CD14-positive monocyte (primary cell): Measurements from ENCODE around the gene CCT2. TPM values are rescaled to one million over a fixed set of nuclear protein-coding genes. Genes with fewer than 3 reads are reported as not detected.

Source experiments
- DNase-seq, 3 donors: peaks; one replicate each; pipeline ENCODE4 v3.0.0-alpha.2; 2011 to 2022
- H2AFZ ChIP-seq: 2 replicates; pipeline ENCODE4 v1.6.0; 2012; ENCODE audit warnings: mild to moderate bottlenecking, low read depth, low read length, inconsistent platforms; ENCODE audit not compliant: insufficient read depth, poor library complexity, severe bottlenecking
- H3K27ac ChIP-seq, 2 donors: 1 replicate in 1 of 2; 2 replicates in 1 of 2; pipeline ENCODE4 v1.5.1; 2012 to 2013; ENCODE audit warnings: low read length in 2 of 2, control low read depth in 1 of 2, inconsistent platforms in 1 of 2, low read depth in 1 of 2, mild to moderate bottlenecking in 1 of 2
- H3K27me3 ChIP-seq, 2 donors: one replicate each; pipeline versions ENCODE4 v1.6.0 to v1.6.1; 2011 to 2013; ENCODE audit warnings: low read length in 2 of 2; ENCODE audit not compliant: control insufficient read depth in 2 of 2, insufficient read depth in 2 of 2
- H3K36me3 ChIP-seq, 2 donors: replicated peaks in 1 of 2; 1 replicate in 1 of 2; 2 replicates in 1 of 2; pipeline versions ENCODE4 v1.5.1 to v1.6.1; 2012 to 2013; ENCODE audit warnings: low read length in 2 of 2, control low read depth in 1 of 2, inconsistent platforms in 1 of 2, mild to moderate bottlenecking in 1 of 2; ENCODE audit not compliant: insufficient read depth in 2 of 2, control insufficient read depth in 1 of 2
- H3K4me1 ChIP-seq, 2 donors: 1 replicate in 1 of 2; 2 replicates in 1 of 2; pipeline versions ENCODE4 v1.5.1 to v1.6.1; 2012 to 2013; ENCODE audit warnings: low read length in 2 of 2, control low read depth in 1 of 2, inconsistent platforms in 1 of 2, mild to moderate bottlenecking in 1 of 2, moderate library complexity in 1 of 2; ENCODE audit not compliant: insufficient read depth in 2 of 2, control insufficient read depth in 1 of 2
- H3K4me2 ChIP-seq: replicated peaks from 2 replicates; pipeline ENCODE3; 2012; ENCODE audit warnings: low read length, moderate library complexity, mild to moderate bottlenecking; ENCODE audit not compliant: poor library complexity, severe bottlenecking; ENCODE audit errors: extremely low read depth
- H3K4me3 ChIP-seq, 3 experiments: fragments of 200-600 bp in 1 of 3; sonication (generic) in 1 of 3; replicated peaks in 1 of 3; 1 replicate in 2 of 3; 2 replicates in 1 of 3; pipeline ENCODE4 v1.5.1; 2011 to 2013; ENCODE audit warnings: low read length in 3 of 3, mild to moderate bottlenecking in 3 of 3, control low read depth in 2 of 3, low read depth in 2 of 3, inconsistent platforms in 1 of 3, moderate library complexity in 1 of 3
- H3K79me2 ChIP-seq: 2 replicates; pipeline ENCODE4 v1.6.0; 2012; ENCODE audit warnings: mild to moderate bottlenecking, control low read depth, inconsistent platforms, low read length, moderate library complexity; ENCODE audit not compliant: insufficient read depth
- H3K9ac ChIP-seq: 2 replicates; pipeline ENCODE4 v1.6.0; 2017; ENCODE audit warnings: low read length, mild to moderate bottlenecking; ENCODE audit not compliant: insufficient read depth, poor library complexity, severe bottlenecking
- H3K9me3 ChIP-seq, 2 donors: replicated peaks in 1 of 2; 1 replicate in 1 of 2; 2 replicates in 1 of 2; pipeline versions ENCODE4 v1.5.1 to v1.6.1; 2012 to 2013; ENCODE audit warnings: low read length in 2 of 2, control low read depth in 1 of 2; ENCODE audit not compliant: control insufficient read depth in 1 of 2, insufficient read depth in 1 of 2
- H4K20me1 ChIP-seq: 2 replicates; pipeline ENCODE4 v1.6.0; 2012; ENCODE audit warnings: mild to moderate bottlenecking, low read length, control low read depth, moderate library complexity; ENCODE audit not compliant: insufficient read depth
- H3K27ac Mint-ChIP-seq, 7 donors: one replicate each; pipeline ENCODE4 v1.8.0; 2020; ENCODE audit warnings: mild to moderate bottlenecking in 7 of 7, mixed read lengths in 7 of 7, moderate library complexity in 6 of 7, inconsistent platforms in 2 of 7
- H3K27me3 Mint-ChIP-seq, 3 donors: one replicate each; pipeline ENCODE4 v1.8.0; 2021 to 2022; ENCODE audit warnings: low read depth in 3 of 3, mild to moderate bottlenecking in 3 of 3, mixed read lengths in 3 of 3, moderate library complexity in 3 of 3, inconsistent platforms in 1 of 3
- H3K36me3 Mint-ChIP-seq, 2 donors: one replicate each; pipeline ENCODE4 v1.8.0; 2020; ENCODE audit warnings: mixed read lengths in 2 of 2, inconsistent platforms in 1 of 2, mild to moderate bottlenecking in 1 of 2
- H3K4me1 Mint-ChIP-seq: one replicate; pipeline ENCODE4 v1.8.0; 2020; ENCODE audit warnings: mild to moderate bottlenecking, mixed read lengths
- H3K4me3 Mint-ChIP-seq, 2 donors: one replicate each; pipeline ENCODE4 v1.8.0; 2020; ENCODE audit warnings: mild to moderate bottlenecking in 2 of 2, mixed read lengths in 2 of 2, moderate library complexity in 1 of 2
- H3K9me3 Mint-ChIP-seq, 7 donors: one replicate each; pipeline ENCODE4 v1.8.0; 2020 to 2022; ENCODE audit warnings: mixed read lengths in 7 of 7, mild to moderate bottlenecking in 6 of 7, moderate library complexity in 6 of 7, inconsistent platforms in 2 of 7
- WGBS: methylation state at CpG from one replicate; pipeline ENCODE4 v1.1.5; 2013; ENCODE audit warnings: missing lambda C conversion rate; ENCODE audit not compliant: insufficient coverage; 5-methylcytosine and 5-hydroxymethylcytosine counted together
- intact Hi-C, 2 donors: fragments of 100-400 bp; cut with micrococcal nuclease; formaldehyde crosslinking; loops; one replicate each; pipeline versions ENCODE4 v1.15.0 to v1.15.1; 2023
- polyA plus RNA-seq, 3 donors: library from polyadenylated mRNA; depleted of rRNA in 1 of 3; unstranded in 2 of 3; stranded (reverse) in 1 of 3; fragments of 300-500 nt in 2 of 3; fragments of >200 nt in 1 of 3; fragmentation: Illumina TruSeq in 2 of 3; gene quantifications; 1 replicate in 2 of 3; 2 replicates in 1 of 3; pipeline ENCODE4 v1.2.3, GENCODE V29; 2012 to 2021
- TF ChIP-seq, protein P1 (sequence below): fragments of 200-600 bp; IDR thresholded peaks from one replicate; pipeline ENCODE4 v1.8.0; 2022; ENCODE audit warnings: antibody characterized with exemption, mild to moderate bottlenecking

CCT2 gene
- polyA plus RNA-seq, 3 donors, result 39.8 to 87.4 (median 63.3) TPM

DNA sequence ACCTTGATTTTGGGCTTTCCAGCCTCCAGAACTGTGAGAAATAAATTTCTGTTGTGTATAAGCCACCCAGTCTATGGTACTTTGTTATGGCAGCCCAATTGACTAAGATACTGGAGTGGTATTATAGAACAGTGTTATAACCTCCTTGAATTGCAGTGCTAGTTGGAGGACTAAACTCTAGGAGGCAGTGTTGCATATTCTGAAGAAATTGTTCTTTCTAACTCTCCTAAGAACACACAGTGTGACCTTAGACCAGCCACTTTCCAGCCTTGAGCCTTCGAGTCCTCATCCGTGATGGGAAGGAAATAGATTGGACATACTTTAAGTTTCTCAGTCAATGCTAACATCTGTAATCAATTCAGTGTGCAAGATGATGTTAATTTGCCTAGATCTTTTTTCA lies 47.8 kb downstream of the CCT2 start:
- Histone ChIP-seq H3K27me3 (no peaks in the 10 kb centered on the region), H3K27ac (no peak overlapping the region), H3K4me3 (no peak overlapping the region), H3K36me3 (no peaks in the 10 kb centered on the region), H3K9ac (no peak overlapping the region), H3K9me3 (no peaks in the 10 kb centered on the region), H2AFZ (no peak overlapping the region), H3K4me1 (no peaks in the 10 kb centered on the region), H3K4me2 (no peak overlapping the region), H3K79me2 (no peaks in the 10 kb centered on the region), H4K20me1 (no peaks in the 10 kb centered on the region)
- peaks cover 0 to 8% (median 0%) of the 10 kb centered on the region in 7 donors for H3K9me3 Mint-ChIP-seq
- DNase-seq, result no peak
- no CpG with 5 or more reads among the region's 2 CpGs for WGBS
- TF ChIP-seq, protein P1, sequence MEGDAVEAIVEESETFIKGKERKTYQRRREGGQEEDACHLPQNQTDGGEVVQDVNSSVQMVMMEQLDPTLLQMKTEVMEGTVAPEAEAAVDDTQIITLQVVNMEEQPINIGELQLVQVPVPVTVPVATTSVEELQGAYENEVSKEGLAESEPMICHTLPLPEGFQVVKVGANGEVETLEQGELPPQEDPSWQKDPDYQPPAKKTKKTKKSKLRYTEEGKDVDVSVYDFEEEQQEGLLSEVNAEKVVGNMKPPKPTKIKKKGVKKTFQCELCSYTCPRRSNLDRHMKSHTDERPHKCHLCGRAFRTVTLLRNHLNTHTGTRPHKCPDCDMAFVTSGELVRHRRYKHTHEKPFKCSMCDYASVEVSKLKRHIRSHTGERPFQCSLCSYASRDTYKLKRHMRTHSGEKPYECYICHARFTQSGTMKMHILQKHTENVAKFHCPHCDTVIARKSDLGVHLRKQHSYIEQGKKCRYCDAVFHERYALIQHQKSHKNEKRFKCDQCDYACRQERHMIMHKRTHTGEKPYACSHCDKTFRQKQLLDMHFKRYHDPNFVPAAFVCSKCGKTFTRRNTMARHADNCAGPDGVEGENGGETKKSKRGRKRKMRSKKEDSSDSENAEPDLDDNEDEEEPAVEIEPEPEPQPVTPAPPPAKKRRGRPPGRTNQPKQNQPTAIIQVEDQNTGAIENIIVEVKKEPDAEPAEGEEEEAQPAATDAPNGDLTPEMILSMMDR, result no peak
- intact Hi-C loops, result no loop called here
- H3K4me3 Mint-ChIP-seq, result no peak overlapping the region
- no peak overlapping the region for H3K27ac Mint-ChIP-seq
- peaks cover 2% of the 10 kb centered on the region for H3K4me1 Mint-ChIP-seq
- no peaks in the 10 kb centered on the region for H3K36me3 Mint-ChIP-seq
- H3K27me3 Mint-ChIP-seq, result peaks cover 0 to 3% (median 3%) of the 10 kb centered on the region in 3 donors

DNA sequence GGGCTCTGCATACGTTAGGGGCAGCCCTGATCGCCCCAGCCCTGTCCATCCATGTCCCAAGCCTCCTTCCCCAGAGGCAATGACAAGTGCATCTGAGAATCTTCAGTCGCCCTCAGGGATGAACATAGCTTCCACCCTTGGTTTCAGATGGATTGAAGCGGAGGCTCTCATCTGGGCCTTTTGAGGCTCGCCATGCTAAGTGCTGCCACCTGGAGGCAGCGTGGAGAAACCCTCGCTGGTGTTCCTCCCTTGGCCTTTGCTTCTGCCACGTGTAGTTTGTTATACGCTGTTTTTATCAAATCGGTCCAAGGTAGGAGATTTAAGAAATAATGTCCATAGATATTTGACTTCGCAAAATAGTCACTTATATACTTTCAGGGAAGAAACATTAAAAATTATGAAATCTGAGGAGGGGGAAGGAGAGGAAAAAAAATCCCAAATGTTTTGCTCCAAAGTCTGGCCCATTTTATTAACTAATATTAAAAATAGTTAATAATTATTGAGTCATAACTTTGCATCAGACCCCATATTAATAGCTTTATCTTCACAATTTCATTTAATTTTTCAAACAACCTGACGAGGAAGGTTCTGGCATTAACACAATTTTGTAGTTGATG lies 54.2 kb downstream of the CCT2 start:
- no peaks in the 10 kb centered on the region for H3K79me2 ChIP-seq
- intact Hi-C loops, result no loop called here
- no peaks in the 10 kb centered on the region for H3K27me3 ChIP-seq
- no peak overlapping the region for H3K9ac ChIP-seq
- WGBS, result 63% methylated on average over 3 of the region's 12 CpGs
- no peak overlapping the region for H3K4me3 Mint-ChIP-seq
- H3K9me3 Mint-ChIP-seq, result no peaks in the 10 kb centered on the region
- H3K36me3 ChIP-seq, result no peaks in the 10 kb centered on the region
- no peak overlapping the region for H3K4me3 ChIP-seq
- peak overlapping the region; percentile 31 for H2AFZ ChIP-seq
- no peaks in the 10 kb centered on the region for H3K4me1 Mint-ChIP-seq
- H3K27me3 Mint-ChIP-seq, result peaks cover 0 to 4% (median 2%) of the 10 kb centered on the region in 3 donors
- no peak overlapping the region for H3K4me2 ChIP-seq
- no peak overlapping the region for H3K27ac Mint-ChIP-seq
- H3K9me3 ChIP-seq, result no peaks in the 10 kb centered on the region
- H4K20me1 ChIP-seq, result no peaks in the 10 kb centered on the region
- TF ChIP-seq, protein P1, result peak; percentile 88
- DNase-seq, result peak; percentile 32 to 50 (median 37)
- no peaks in the 10 kb centered on the region for H3K36me3 Mint-ChIP-seq
- H3K27ac ChIP-seq, result no peak overlapping the region
- H3K4me1 ChIP-seq, result no peaks in the 10 kb centered on the region
